ENCODE results near the gene ARL5A.

Gene ARL5A

GRCh38 chr2:151761687-151762086 is 66.5 kb downstream of the ARL5A start:
- no peak for DNase-seq

DNA sequence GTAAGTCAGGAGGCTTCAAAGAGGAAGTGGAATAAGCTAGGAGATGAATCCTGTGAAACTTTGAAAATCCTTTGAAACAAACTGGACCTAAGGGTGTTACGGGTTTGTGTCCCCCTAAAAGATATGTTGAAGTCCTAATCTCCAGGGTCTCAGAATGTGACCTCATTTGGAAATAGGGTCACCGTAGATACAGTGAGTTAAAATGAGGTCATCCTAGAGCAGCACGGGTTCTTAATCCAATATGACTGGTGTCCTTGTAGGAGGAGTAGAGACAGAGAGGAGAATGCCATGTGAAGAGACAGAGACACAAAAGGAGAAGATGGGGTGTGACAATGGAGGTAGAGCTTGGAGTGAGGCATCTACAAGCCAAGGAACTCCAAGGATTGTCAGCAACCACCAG is 67.0 kb downstream of the ARL5A start:
- DNase-seq: no peak

DNA sequence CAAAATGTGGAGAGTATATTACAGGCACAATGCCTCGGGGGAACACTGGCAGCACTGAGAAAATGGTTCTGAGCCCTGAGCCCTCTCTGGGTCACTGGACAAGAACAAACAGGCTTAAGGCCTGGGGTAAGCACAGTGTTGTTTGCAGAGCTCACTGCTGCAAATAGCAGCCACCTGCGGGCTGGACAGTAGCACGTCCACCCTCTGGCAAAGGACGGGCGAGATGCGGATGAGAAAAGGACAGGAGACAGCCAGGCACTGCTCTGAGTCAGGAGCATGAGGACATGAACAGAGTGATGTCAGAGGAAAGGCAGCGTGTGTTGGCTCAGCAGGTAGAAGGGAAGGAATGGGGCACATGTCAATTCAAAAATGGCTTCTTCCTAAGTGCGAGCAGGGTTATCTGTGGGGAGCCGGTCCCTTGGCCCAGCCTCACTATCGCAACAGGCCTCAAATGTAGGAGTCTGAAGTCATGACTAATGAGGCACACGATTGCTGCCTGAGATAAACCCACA is 68.0 kb downstream of the ARL5A start:
- peak; percentile 67 for DNase-seq

DNA sequence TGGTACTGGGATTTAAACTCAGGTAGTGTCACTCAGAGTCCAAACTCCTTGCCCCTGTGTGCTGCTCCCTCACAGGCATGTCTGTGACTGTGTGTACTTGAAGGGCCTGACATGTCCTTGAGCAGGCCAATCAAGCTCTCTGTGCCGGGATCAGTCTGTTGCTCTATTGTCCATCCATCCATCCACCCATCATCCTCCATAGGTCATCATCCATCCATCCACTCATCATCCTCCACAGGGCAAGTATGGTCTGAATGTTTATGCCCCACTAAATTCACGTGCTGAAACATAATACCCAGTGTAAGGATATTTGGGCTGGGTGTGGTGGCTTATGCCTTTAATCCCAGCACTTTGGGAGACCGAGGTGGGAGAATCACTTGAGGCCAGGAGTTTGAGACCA is 69.5 kb downstream of the ARL5A start:
- DNase-seq: no peak

GRCh38 chr2:151757861-151758260 is 70.4 kb downstream of the ARL5A start:
- DNase-seq: peak; percentile 18

DNA sequence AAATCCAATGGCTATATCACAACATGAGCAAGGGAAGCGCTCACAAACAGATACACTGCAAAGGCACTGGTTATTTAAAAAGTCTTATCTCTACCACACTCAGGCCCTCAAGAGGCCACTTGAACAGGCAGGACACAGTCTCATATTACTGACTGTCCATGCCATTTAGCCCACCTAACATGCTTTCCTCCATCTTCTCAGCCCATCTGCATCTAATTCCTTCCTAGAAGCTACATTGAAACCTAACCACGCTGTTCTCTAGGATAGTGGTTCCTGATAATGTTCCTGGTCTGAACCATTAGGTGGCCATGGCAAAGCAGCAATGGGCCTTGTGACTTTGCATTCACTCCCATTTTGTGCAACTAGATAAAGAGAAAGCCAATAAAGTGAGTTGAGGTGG is 71.4 kb downstream of the ARL5A start:
- DNase-seq: no peak

GRCh38 chr2:151754253-151754897 is 73.8 kb downstream of the ARL5A start:
- no peak for DNase-seq

DNA sequence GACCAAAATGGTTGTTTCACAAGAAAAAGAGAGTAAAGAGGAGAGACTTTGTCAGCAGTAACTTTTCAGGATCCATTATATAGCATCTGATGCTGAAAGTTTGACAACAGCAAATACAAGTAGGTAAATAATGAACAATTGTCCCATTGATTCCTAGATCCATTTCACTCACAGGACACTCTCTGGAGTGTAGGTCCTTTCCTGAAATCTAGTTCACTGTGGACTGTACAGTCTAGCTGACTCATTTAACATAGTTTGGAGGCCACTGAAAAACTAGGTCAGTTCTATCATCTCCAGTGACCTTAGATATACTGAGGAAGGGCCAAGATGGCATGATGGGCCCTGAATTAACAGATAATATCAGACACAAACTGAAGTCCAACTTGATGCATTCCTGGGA is 74.7 kb downstream of the ARL5A start:
- no peak for DNase-seq
